ENCODE measurements around the gene P2RY6.

P2RY6 gene

DNA sequence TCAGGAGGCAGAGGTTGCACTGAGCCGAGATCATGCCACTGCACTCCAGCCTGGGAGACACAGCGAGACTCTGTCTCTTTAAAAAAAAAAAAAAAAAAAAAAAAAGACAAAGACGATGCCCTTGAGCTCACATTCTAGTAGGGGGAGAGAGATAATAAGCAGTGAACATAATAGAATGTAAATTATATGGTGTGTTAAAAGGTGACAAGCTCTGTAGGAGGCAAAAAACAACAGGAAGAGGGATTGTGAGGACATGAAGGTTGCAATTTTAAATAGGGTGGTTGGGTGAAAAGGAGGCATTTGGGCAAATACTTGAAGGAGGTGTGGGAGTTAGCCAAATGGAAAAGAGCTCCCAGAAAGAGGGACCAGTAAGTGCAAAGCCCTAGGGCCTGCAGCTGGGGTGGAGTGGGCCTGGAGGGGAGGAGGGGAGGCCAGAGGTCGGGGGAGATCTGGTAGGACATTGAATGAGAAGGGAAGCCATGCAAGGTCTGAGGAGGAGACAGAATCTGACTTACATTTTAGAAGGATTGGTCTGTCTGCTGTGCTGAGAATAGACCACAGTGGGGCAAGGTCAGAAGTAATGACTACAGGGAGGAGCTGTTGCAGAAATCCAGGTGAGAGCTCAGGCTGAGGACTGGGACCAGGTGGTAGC, 27.4 kb upstream of the P2RY6 start:
- TF ChIP-seq, protein P1, sequence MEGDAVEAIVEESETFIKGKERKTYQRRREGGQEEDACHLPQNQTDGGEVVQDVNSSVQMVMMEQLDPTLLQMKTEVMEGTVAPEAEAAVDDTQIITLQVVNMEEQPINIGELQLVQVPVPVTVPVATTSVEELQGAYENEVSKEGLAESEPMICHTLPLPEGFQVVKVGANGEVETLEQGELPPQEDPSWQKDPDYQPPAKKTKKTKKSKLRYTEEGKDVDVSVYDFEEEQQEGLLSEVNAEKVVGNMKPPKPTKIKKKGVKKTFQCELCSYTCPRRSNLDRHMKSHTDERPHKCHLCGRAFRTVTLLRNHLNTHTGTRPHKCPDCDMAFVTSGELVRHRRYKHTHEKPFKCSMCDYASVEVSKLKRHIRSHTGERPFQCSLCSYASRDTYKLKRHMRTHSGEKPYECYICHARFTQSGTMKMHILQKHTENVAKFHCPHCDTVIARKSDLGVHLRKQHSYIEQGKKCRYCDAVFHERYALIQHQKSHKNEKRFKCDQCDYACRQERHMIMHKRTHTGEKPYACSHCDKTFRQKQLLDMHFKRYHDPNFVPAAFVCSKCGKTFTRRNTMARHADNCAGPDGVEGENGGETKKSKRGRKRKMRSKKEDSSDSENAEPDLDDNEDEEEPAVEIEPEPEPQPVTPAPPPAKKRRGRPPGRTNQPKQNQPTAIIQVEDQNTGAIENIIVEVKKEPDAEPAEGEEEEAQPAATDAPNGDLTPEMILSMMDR (IDR thresholded peaks at IDR 0.05; ENCODE audit: control insufficient read depth, insufficient read depth, low read depth, low read length, missing control alignments): no peak
- no peak overlapping the region for H3K4me3 ChIP-seq (ENCODE audit: control insufficient read depth, low read depth, low read length)
- no peak for DNase-seq (ENCODE audit: low read depth)

DNA sequence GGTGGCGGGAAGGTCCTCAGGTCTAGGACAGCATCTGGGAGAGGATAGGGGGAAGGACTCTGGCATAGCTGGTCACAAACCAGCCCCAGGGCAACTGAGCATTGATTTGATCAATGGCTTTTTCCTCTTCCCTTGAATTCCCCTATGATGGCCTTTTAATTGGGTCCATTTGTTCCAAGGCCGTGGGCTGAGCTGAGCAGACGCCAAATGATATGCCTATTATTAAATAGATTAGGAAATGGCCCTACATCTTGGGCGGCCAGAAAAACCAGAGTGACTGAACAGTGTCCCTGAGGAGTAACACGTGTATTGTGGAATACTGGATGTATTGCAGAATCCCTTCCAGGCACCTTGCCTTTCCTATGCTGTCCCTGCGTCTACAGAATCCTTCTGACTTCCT, 26.7 kb upstream of the P2RY6 start:
- TF ChIP-seq, protein P1 (IDR thresholded peaks at IDR 0.05; ENCODE audit: control insufficient read depth, insufficient read depth, low read depth, low read length, missing control alignments): no peak
- DNase-seq (ENCODE audit: low read depth): no peak
- H3K4me3 ChIP-seq (ENCODE audit: control insufficient read depth, low read depth, low read length): no peak overlapping the region

DNA sequence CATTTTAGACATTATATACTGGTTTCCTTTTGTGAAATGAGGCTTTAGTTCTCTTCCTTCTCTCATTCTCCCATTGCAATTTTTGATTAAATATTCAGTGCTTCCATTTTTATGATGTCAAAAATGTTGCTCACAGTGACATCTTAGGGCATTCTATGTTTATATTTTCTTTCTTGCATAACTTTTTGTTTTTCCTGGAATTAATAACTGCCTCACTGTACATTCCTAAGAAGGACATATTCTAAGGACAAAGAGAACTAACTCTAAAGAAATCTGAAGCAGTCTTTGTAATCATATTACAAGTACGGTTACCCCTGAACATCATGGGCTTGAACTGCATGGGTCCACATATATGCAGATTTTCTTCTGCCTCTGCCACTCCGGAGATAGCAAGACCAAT, 25.8 kb upstream of the P2RY6 start:
- H3K4me3 ChIP-seq (ENCODE audit: control insufficient read depth, low read depth, low read length): no peak overlapping the region
- no peak for DNase-seq (ENCODE audit: low read depth)
- TF ChIP-seq, protein P1 (IDR thresholded peaks at IDR 0.05; ENCODE audit: control insufficient read depth, insufficient read depth, low read depth, low read length, missing control alignments): no peak

DNA sequence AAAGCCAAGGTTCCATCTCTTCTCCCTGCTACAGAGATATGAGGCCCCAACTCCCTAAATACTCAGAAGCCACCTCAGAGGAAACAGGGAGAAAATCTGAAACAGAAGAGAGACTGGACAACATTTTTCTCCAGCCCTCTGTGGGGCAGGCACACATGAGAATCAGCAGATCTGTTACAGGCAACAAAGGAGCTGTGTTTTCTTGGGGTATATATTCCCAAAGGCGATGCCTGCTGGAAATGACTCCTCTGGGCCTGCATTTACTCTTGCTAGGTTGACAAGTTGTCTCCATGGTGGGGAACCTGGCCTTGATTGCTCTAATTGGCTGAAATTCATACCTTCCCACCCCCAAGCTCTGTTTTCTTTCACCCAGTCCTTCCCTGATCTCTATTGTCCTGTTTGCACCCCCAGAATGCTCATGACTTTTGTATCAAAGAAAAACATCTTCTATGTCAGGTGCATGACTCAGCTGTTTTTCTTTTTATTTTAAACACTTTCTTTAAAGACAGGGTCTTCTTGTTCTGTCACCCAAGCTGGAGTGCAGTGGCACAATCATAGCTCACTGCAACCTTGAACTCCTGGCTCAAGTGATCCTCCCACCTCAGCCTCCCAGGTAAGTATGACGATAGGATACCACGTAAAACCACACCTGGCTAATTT, 23.5 kb upstream of the P2RY6 start:
- DNase-seq (ENCODE audit: low read depth): no peak
- TF ChIP-seq, protein P1 (IDR thresholded peaks at IDR 0.05; ENCODE audit: control insufficient read depth, insufficient read depth, low read depth, low read length, missing control alignments): no peak
- no peak overlapping the region for H3K4me3 ChIP-seq (ENCODE audit: control insufficient read depth, low read depth, low read length)

DNA sequence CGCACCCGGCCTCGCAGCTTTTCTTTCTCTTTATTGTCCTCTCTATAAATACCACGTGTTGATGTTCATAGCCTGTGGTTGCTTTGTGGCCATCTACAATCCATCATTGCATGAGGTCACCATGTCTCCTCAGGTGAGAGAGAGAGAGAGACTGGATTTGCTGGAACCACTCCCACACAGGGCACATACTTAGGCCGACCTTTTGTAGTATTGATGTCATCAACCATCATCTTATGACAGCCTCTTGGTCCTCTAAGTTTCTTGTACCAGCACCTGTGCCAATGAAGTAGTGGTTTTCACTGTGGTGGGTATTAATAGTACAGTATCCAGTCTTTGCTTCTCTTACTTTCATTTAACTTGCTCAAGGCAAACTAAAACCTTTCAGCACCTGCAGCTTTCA, 22.8 kb upstream of the P2RY6 start:
- DNase-seq (ENCODE audit: low read depth): no peak
- no peak overlapping the region for H3K4me3 ChIP-seq (ENCODE audit: control insufficient read depth, low read depth, low read length)
- TF ChIP-seq, protein P1 (IDR thresholded peaks at IDR 0.05; ENCODE audit: control insufficient read depth, insufficient read depth, low read depth, low read length, missing control alignments): no peak

DNA sequence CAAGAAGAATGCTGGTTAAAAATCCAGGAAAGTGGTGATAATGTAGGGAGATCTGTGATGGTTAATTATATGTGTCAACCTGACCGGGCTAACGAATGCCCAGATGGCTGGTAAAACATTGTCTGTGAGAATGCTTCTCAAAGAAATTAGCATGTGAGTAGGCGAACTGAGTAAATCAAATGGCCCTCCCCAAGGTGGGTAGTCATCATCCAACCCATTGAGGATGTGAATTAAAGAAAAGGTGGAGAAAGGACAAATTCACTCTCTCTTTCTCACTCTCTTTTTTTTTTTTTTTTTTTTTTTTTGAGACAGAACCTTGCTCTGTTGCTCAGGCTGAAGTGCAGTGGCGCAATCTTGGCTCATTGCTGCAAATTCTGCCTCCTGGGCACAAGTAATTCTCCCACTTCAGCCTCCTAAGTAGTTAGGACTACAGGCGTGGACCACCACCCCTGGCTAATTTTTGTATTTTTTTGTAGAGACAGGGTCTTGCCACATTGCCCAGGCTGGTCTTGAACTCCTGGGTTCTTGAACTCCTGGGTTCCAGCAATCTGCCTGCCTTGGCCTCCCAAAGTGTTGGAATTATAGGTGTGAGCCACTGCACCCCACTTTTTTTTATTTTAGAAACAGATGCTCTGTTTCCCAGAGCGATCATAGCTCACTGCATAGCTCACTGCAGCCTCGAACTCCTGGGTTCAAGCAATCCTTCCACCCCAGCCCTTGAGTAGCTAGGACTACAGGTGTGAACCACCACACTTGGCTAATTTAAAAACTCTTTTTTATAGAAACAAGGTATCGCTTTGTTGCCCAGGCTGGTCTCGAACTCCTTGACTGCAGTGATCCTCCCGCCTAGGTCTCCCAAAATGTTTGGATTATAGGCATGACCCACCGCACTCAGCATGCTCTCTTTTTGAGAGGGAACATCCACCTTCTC, 22.0 kb upstream of the P2RY6 start:
- TF ChIP-seq, protein P1 (IDR thresholded peaks at IDR 0.05; ENCODE audit: control insufficient read depth, insufficient read depth, low read depth, low read length, missing control alignments): no peak
- H3K4me3 ChIP-seq (ENCODE audit: control insufficient read depth, low read depth, low read length): no peak overlapping the region
- no peak for DNase-seq (ENCODE audit: low read depth)

Data from AG09309 (cell line).